HG03039 (cell line): ENCODE measurements around the gene CSNK1A1.
A peak's percentile ranks its signal among the peaks of the same experiment; 100 is the strongest.
"Not testable (repeated sequence)": the region's sequence is repeated elsewhere in the genome, so short reads cannot be mapped to it uniquely, and the experiment has no call there.

Experiments used
- ATAC-seq: cut with Tn5 transposase; IDR thresholded peaks from one replicate; pipeline ENCODE4 v1.9.1; 2021; ENCODE audit warnings: mild to moderate bottlenecking, moderate library complexity; ENCODE audit not compliant: unreplicated experiment

CSNK1A1 gene

DNA sequence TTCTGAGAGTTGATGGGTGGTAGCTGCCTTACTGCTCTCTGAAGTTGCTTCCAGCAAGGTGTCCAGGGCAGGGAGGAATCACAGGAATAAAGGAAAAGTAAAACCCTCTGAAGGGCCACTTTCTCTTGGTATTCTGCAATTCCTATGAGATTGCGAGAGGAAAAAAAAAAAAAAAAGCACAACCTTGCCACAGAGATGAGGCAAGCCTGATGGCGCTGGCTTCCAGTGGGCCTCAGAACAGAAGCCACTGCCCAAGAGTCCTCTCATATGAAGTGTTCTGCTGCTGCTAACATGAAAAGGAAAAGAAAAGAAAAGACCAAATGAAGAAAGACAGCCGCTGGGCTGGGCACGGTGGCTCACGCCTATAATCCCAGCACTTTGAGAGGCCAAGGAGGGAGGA lies 91.3 kb downstream of the CSNK1A1 start:
- ATAC-seq = no peak

- no peak for ATAC-seq
These were observed 93.9 kb downstream of the CSNK1A1 start for GRCh38 chr5:149457393-149457763.

- ATAC-seq = no peak
These were observed 94.4 kb downstream of the CSNK1A1 start for GRCh38 chr5:149456597-149457392.

DNA sequence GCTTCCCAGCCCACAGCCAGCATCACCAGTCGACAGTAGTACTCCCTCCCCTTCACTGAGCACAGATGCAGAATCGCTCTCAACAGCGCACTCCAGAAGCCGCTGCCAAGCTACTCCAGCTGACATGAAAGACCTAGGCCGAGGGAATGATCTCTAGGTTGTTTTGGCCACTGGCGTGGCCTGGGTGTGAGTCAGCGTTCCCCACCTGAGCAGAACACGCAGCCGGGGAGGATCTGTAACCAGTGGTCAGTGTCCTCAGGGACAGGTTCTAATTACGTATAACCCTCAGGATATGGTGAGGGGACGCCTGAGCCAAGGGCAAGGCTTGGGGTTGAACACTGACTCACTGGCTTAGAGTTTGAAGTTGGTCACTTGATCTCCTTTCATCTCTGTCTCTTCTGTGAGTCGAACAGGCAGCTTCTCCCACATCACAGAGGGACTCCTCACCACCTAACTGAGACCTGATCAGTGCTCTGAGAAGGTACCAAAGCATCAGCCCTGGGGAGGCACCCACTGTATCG lies 95.3 kb downstream of the CSNK1A1 start:
- no peak for ATAC-seq

- ATAC-seq = no peak
These were observed 97.4 kb downstream of the CSNK1A1 start for GRCh38 chr5:149453618-149454415.

- no peak for ATAC-seq
These were observed 98.3 kb downstream of the CSNK1A1 start for GRCh38 chr5:149452665-149453617.

GRCh38 chr5:149452007-149452664 lies 99.1 kb downstream of the CSNK1A1 start:
- ATAC-seq = no peak

- ATAC-seq = no peak
These were observed 101.0 kb downstream of the CSNK1A1 start for GRCh38 chr5:149450199-149450598.

DNA sequence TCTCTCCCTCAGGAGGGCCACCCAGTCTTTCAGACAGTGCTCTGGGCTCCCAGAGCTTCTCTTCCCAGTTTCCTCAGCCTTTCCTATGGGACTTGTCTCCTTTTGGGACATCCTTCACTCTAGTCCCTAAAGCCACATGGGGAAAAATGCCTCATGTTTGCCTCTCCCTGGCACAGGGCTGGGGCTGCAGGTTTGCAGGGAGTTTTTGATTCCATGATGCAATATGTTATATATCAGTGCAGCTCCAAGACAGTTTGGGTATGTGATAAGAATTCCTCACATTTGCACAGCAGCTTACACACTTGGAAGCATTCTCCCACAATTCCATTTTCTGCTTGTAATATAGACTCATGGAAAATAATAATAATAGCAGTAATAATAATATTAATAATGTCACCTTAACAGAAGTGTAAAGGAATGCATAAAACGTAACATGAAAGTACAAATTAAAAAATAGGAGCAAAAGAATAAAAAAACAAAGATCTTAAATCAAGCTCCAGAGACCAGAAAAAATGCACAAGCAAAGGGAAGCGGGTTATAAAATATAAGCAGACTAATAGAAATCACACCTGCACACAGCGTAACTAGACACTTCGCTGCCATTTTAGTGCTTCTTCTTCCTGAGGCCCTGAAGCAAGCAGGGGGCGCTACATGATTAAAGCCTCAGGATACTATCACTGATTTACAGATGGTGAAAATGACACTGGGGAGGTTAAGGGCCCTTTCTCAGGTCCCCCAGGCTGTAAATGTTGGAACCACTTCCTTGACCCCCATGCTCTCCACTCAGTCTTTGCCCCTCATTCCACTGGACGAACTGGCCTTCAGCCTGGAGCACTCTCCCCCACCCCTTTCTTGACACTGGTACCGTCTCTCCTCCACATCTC lies 102.2 kb downstream of the CSNK1A1 start:
- ATAC-seq = no peak

- no peak for ATAC-seq
These were observed 102.8 kb downstream of the CSNK1A1 start for GRCh38 chr5:149448431-149448830.

DNA sequence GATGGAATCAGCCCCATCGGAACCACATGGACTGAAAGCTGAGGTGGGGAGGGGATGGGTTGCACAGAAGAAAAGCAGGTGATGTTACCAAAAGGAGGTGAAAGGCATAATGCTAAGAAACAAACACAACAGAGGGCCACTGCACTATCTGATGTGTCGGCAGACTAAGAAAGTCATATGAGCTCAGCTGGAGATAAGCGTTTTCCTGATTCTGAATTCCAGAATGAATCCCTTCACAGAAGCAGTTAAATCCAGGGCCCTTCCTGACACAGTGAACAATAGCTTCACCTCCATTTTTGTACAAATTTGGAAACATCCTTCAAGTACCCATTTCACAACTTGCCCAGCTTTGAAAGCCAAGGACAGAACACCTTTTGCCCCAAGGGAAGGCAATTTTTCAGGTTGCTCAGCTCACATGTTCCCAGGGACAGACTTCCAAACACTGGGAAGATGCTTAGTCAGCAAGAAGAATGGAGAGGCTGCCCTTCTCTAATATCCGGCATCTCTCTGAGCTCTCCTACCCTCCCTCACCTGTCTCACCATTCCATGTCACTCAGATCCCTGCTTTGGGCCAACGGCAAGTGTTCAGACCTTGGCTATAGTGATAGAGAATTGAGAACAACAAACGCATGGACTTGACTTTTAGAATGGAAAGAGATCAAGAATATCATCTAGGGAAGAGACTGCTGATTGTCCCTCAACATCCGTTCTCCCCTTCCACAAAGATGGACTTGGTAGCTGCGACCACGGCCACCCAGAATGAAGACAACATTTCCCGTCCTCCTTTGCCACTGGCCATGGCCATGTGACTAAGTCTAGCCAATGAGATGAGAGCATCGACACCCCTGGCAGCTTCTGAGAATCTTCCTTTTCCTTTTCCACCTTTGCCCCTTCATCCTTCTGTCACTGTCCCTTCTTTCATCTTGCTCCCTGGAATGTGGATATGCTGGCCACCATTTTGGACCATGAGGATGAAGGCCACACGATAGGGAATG lies 103.6 kb downstream of the CSNK1A1 start:
- no peak for ATAC-seq

GRCh38 chr5:149446794-149447193 lies 104.4 kb downstream of the CSNK1A1 start:
- ATAC-seq = not testable (repeated sequence)

DNA sequence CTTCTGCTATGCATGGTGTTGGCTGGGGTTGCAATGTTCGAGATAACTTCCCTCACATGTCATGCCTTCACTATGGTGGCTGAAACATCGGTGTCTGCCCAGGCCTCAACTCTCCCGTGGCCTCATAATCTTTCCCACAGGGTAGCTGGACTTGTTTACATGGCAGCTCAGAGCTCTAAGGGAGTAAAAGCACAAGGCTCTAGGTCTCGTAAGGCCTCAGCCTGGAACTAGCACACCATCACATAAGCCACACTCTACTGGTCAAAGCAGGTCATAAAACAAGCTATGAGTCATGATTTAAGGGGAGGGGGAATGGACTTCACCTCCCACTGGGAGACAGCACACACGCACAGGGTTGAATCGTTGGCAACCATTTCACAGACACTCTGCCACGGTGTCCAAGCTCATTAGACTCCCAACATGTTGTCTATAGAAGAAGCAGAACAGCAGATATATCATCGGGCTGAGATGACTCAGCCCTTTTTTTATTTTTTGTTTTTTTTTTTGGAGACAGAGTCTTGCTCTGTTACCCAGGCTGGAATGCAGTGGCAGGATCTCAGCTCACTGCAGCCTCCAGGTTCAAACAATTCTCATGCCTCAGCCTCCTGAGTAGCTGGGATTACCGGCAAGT lies 105.4 kb downstream of the CSNK1A1 start:
- ATAC-seq = no peak

DNA sequence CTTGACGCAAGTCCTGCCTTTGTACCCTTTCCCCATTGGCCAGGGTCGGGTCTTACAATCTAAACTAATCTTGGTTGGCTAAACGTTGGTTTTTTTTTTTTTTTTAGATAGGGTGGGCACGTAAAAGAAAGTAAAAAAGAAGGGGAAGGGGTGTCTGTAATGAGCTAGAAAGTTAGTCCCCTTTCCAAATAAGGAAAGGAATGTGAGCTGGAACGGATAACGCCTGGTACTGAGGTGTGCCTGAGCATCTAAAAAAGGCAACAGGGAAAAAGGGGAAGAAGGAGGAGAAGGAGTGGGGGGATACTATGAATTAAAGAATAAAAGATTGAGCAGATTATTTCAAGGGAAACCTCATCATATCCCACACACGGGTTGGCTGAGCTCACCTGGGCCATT lies 105.9 kb downstream of the CSNK1A1 start:
- ATAC-seq = no peak

DNA sequence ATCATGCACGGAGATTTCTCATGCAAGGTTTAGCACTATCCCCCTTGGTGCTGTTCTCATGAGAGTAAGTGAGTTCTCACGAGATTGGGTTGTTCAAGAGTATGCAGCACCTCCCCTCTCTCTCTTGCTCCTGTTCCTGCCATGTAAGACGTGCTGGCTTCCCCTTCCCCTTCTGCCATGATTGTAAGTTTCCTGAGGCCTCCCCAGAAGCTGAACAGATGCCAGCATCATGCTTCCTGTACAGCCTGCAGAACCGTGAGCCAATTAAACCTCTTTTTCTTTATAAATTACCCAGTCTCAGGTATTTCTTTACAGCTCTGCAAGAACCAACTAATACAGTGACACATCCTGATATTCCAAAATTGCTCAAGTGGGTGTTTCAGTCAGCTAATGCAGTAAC lies 106.8 kb downstream of the CSNK1A1 start:
- not testable (repeated sequence) for ATAC-seq

DNA sequence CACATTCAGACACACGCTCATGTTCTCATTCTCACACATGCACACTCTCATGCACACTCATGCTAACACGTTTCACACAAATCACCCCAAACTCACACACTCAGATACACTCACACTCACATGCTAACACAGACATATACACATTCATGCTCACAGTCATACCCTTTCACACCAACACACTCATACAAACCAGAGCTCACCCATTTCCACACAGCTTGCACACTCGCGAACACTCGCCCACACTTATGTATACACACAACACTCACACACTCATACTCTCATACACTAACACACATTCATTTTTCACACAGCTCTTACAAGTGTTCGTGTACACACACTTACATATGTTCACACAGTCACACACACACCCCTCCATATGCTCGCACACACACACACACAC lies 108.0 kb downstream of the CSNK1A1 start:
- no peak for ATAC-seq

- peak; percentile 77 for ATAC-seq
These were observed 108.6 kb downstream of the CSNK1A1 start for GRCh38 chr5:149442563-149443182.
